Activated B cell treated with CpG ODN at 0.5 μM for 24 hours (primary cell): ENCODE data around the gene RPL26. TPM values are rescaled to one million over a fixed set of nuclear protein-coding genes. Genes with fewer than 3 reads are reported as not detected.

Experiments used
- ATAC-seq: fragments of 200-7000 bp; cut with Tn5 transposase; one replicate; pipeline ENCODE4 v1.10.0; 2021; ENCODE audit warnings: low read depth, mild to moderate bottlenecking, moderate library complexity
- CTCF ChIA-PET: fragments of 350-600 bp; sonication (Branson Sonifier 250); formaldehyde crosslinking; loops from one replicate; lab custom pipeline; 2021; ENCODE audit warnings: antibody characterized with exemption; lab: Charles Lee
- POLR2A ChIA-PET: fragments of 350-600 bp; sonication (Branson Sonifier 250); formaldehyde crosslinking; loops from one replicate; lab custom pipeline; 2021; ENCODE audit warnings: antibody characterized with exemption; lab: Charles Lee
- DNase-seq: peaks from one replicate; pipeline ENCODE4 v3.0.0; 2022
- H3K27ac Mint-ChIP-seq: one replicate; pipeline ENCODE4 v1.8.0; 2020; ENCODE audit warnings: mixed read lengths
- H3K27me3 Mint-ChIP-seq: one replicate; pipeline ENCODE4 v1.8.0; 2021; ENCODE audit warnings: mixed read lengths
- H3K36me3 Mint-ChIP-seq: one replicate; pipeline ENCODE4 v1.8.0; 2021; ENCODE audit warnings: low read depth, mixed read lengths
- H3K4me1 Mint-ChIP-seq: one replicate; pipeline ENCODE4 v1.8.0; 2021; ENCODE audit warnings: mixed read lengths
- H3K4me3 Mint-ChIP-seq: one replicate; pipeline ENCODE4 v1.8.0; 2020; ENCODE audit warnings: mild to moderate bottlenecking, mixed read lengths
- H3K9me3 Mint-ChIP-seq: one replicate; pipeline ENCODE4 v1.8.0; 2020; ENCODE audit warnings: mixed read lengths
- CTCF ChIP-seq: fragments of 200-600 bp; IDR thresholded peaks from one replicate; pipeline ENCODE4 v1.8.0; 2022; ENCODE audit warnings: antibody characterized with exemption, mild to moderate bottlenecking
- intact Hi-C: fragments of 100-400 bp; cut with micrococcal nuclease; formaldehyde crosslinking; loops from one replicate; pipeline ENCODE4 v1.15.1; 2024
- total RNA-seq: library from RNA; stranded (reverse); gene quantifications from 2 replicates; pipeline ENCODE4 v1.2.3, GENCODE V29; 2022

RPL26 gene
- total RNA-seq, 1 donor from 2014 or later: 3,512 TPM

GRCh38 chr17:8369944-8370343 lies 13.0 kb downstream of the RPL26 start:
- TF ChIP-seq CTCF: no peak
- no peaks in the 10 kb centered on the region for H3K27me3 Mint-ChIP-seq
- H3K27ac Mint-ChIP-seq: peak overlapping the region; percentile 28
- ChIA-PET POLR2A (no interaction called here), CTCF (no interaction called here)
- ATAC-seq (peak; percentile 40), DNase-seq (no peak)
- no peaks in the 10 kb centered on the region for H3K9me3 Mint-ChIP-seq
- peak overlapping the region; percentile 39 for H3K4me3 Mint-ChIP-seq
- H3K36me3 Mint-ChIP-seq: peaks cover 25% of the 10 kb centered on the region
- peaks cover 11% of the 10 kb centered on the region for H3K4me1 Mint-ChIP-seq
- intact Hi-C loops: no loop called here

GRCh38 chr17:8368193-8368592 lies 14.8 kb downstream of the RPL26 start:
- Mint-ChIP-seq H3K4me1 (peaks cover 10% of the 10 kb centered on the region), H3K9me3 (no peaks in the 10 kb centered on the region), H3K27ac (no peak overlapping the region), H3K36me3 (peaks cover 22% of the 10 kb centered on the region), H3K27me3 (no peaks in the 10 kb centered on the region), H3K4me3 (no peak overlapping the region)
- TF ChIP-seq CTCF: no peak
- DNase-seq (no peak), ATAC-seq (no peak)
- ChIA-PET POLR2A (no interaction called here), CTCF (no interaction called here)
- intact Hi-C loops: no loop called here

- Mint-ChIP-seq H3K9me3 (no peaks in the 10 kb centered on the region), H3K4me3 (no peak overlapping the region), H3K36me3 (peaks cover 18% of the 10 kb centered on the region), H3K27ac (no peak overlapping the region), H3K27me3 (no peaks in the 10 kb centered on the region), H3K4me1 (peaks cover 10% of the 10 kb centered on the region)
- ChIA-PET CTCF (no interaction called here), POLR2A (no interaction called here)
- intact Hi-C loops: no loop called here
- no peak for TF ChIP-seq CTCF
- ATAC-seq (no peak), DNase-seq (no peak)
These were observed 16.8 kb downstream of the RPL26 start for GRCh38 chr17:8366231-8366630.

GRCh38 chr17:8365143-8365542 lies 17.9 kb downstream of the RPL26 start:
- no peak for TF ChIP-seq CTCF
- Mint-ChIP-seq H3K9me3 (no peaks in the 10 kb centered on the region), H3K4me3 (no peak overlapping the region), H3K27ac (no peak overlapping the region), H3K27me3 (no peaks in the 10 kb centered on the region), H3K4me1 (peaks cover 7% of the 10 kb centered on the region), H3K36me3 (peaks cover 14% of the 10 kb centered on the region)
- intact Hi-C loops: no loop called here
- DNase-seq (no peak), ATAC-seq (no peak)
- ChIA-PET POLR2A (no interaction called here), CTCF (no interaction called here)

- ChIA-PET POLR2A (interaction anchor here (0.9 kb wide), 1 partner anchor 14 kb away, joined by 3 read pairs; the partner anchor contains the start of gene KRABD2), CTCF (no interaction called here)
- intact Hi-C loops: no loop called here
- Mint-ChIP-seq H3K4me1 (no peaks in the 10 kb centered on the region), H3K27me3 (no peaks in the 10 kb centered on the region), H3K9me3 (no peaks in the 10 kb centered on the region), H3K27ac (no peak overlapping the region), H3K4me3 (no peak overlapping the region), H3K36me3 (peaks cover 1% of the 10 kb centered on the region)
- ATAC-seq: no peak
- no peak for TF ChIP-seq CTCF
- no peak for DNase-seq
These were observed 20.2 kb downstream of the RPL26 start for GRCh38 chr17:8362651-8363332.
